Caco-2 (cell line): Measurements from ENCODE around the gene SMNDC1. TPM values are rescaled to one million over a fixed set of nuclear protein-coding genes. Genes with fewer than 3 reads are reported as not detected.

Source experiments
- BruUV-seq: library from RNA; stranded (reverse); fragments of 400-500 nt; replicated peaks from 2 replicates; lab custom pipeline; 2021; lab: Mats Ljungman, UMichigan
- CTCF ChIA-PET: fragments of 300-600 bp; sonication (Branson Sonifier 250); formaldehyde crosslinking; loops from one replicate; lab custom pipeline; 2022; ENCODE audit warnings: antibody characterized with exemption; lab: Charles Lee
- POLR2A ChIA-PET: fragments of 300-600 bp; sonication (Branson Sonifier 250); formaldehyde crosslinking; loops from one replicate; lab custom pipeline; 2022; ENCODE audit warnings: antibody characterized with exemption; lab: Charles Lee
- DNase-seq, 2 experiments: peaks; one replicate each; pipeline versions ENCODE4 v3.0.0 to v3.0.0-alpha.2; 2020 to 2022
- H3K27me3 ChIP-seq: replicated peaks from 2 replicates; pipeline ENCODE4 v1.6.0; 2011; ENCODE audit warnings: low read length; ENCODE audit not compliant: control insufficient read depth, insufficient read depth
- H3K36me3 ChIP-seq: 2 replicates; pipeline ENCODE4 v1.5.1; 2011; ENCODE audit warnings: low read length; ENCODE audit not compliant: control insufficient read depth, insufficient read depth
- H3K4me1 ChIP-seq: fragments of 250-450 bp; sonication (Bioruptor Pico); 2 replicates; pipeline ENCODE4 v1.5.1; 2020; ENCODE audit warnings: mild to moderate bottlenecking
- H3K4me3 ChIP-seq: 2 replicates; pipeline ENCODE4 v1.5.1; 2011; ENCODE audit warnings: low read depth, mild to moderate bottlenecking, control low read depth, low read length
- H3K9me3 ChIP-seq: fragments of 250-450 bp; sonication (Bioruptor Pico); 2 replicates; pipeline ENCODE4 v1.5.1; 2020; ENCODE audit warnings: mild to moderate bottlenecking, moderate library complexity
- H3K27ac Mint-ChIP-seq: one replicate; pipeline ENCODE4 v1.8.0; 2022; ENCODE audit warnings: mixed read lengths; ENCODE audit not compliant: unreplicated experiment
- H3K27me3 Mint-ChIP-seq: one replicate; pipeline ENCODE4 v1.8.0; 2022; ENCODE audit warnings: mixed read lengths; ENCODE audit not compliant: insufficient read depth, unreplicated experiment
- H3K36me3 Mint-ChIP-seq: one replicate; pipeline ENCODE4 v1.8.0; 2022; ENCODE audit warnings: mild to moderate bottlenecking, mixed read lengths; ENCODE audit not compliant: insufficient read depth, unreplicated experiment
- H3K4me1 Mint-ChIP-seq: one replicate; pipeline ENCODE4 v1.8.0; 2022; ENCODE audit warnings: low read depth, mixed read lengths; ENCODE audit not compliant: unreplicated experiment
- H3K4me3 Mint-ChIP-seq: one replicate; pipeline ENCODE4 v1.8.0; 2022; ENCODE audit warnings: mild to moderate bottlenecking, moderate library complexity, mixed read lengths; ENCODE audit not compliant: unreplicated experiment
- H3K9me3 Mint-ChIP-seq: one replicate; pipeline ENCODE4 v1.8.0; 2022; ENCODE audit warnings: mixed read lengths; ENCODE audit not compliant: unreplicated experiment
- intact Hi-C: fragments of 100-400 bp; cut with micrococcal nuclease; formaldehyde crosslinking; loops from one replicate; pipeline ENCODE4 v1.10.0; 2022; ENCODE audit not compliant: unreplicated experiment
- total RNA-seq: library from RNA; stranded (reverse); gene quantifications from 2 replicates; pipeline ENCODE4 v1.2.3, GENCODE V29; 2022
- TF ChIP-seq, protein P1 (sequence below), 2 experiments: fragments of 200-600 bp in 1 of 2; IDR thresholded peaks; 1 replicate in 1 of 2; 2 replicates in 1 of 2; pipeline versions ENCODE4 v1.5.1 to v1.8.0; 2011 to 2022; ENCODE audit warnings: antibody characterized with exemption in 1 of 2, control low read depth in 1 of 2, inconsistent platforms in 1 of 2, low read depth in 1 of 2, low read length in 1 of 2, mild to moderate bottlenecking in 1 of 2, moderate library complexity in 1 of 2; ENCODE audit not compliant: insufficient read depth in 1 of 2, severe bottlenecking in 1 of 2, unreplicated experiment in 1 of 2

The SMNDC1 gene
- total RNA-seq, 1 experiment from 2014 or later = 52.4 TPM

DNA sequence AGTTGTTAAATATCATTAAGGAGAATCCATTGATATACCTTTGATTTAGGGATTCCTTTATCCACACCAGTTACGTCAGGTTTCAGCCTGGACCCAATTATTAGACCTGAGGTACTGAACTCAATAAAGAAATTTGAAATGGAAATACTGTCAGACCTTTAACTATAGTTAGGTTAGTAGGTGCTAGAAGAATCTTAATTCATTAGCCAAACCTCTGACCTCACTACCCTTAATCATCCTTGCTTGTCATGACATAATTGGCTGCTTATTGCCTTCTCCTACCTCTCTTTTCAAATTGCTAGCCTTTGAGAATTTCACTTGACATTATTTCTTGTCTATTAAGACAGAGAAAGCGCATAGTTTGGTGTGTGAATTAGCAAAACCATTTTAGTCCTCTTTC, 27.1 kb downstream of the SMNDC1 start:
- ChIA-PET CTCF (interaction anchor here (0.5 kb wide), 1 partner anchor 67 kb away, joined by 4 read pairs; no protein-coding TSS in a partner anchor), POLR2A (no interaction called here)
- BruUV-seq = no TSS peak

GRCh38 chr10:110276603-110277002, 28.1 kb downstream of the SMNDC1 start:
- no peaks in the 10 kb centered on the region for H3K9me3 Mint-ChIP-seq
- H3K4me3 Mint-ChIP-seq = no peak overlapping the region
- TF ChIP-seq, protein P1, sequence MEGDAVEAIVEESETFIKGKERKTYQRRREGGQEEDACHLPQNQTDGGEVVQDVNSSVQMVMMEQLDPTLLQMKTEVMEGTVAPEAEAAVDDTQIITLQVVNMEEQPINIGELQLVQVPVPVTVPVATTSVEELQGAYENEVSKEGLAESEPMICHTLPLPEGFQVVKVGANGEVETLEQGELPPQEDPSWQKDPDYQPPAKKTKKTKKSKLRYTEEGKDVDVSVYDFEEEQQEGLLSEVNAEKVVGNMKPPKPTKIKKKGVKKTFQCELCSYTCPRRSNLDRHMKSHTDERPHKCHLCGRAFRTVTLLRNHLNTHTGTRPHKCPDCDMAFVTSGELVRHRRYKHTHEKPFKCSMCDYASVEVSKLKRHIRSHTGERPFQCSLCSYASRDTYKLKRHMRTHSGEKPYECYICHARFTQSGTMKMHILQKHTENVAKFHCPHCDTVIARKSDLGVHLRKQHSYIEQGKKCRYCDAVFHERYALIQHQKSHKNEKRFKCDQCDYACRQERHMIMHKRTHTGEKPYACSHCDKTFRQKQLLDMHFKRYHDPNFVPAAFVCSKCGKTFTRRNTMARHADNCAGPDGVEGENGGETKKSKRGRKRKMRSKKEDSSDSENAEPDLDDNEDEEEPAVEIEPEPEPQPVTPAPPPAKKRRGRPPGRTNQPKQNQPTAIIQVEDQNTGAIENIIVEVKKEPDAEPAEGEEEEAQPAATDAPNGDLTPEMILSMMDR (IDR thresholded peaks at IDR 0.05; ENCODE audit: insufficient read depth in 1 of 2, low read depth in 1 of 2, low read length in 1 of 2, severe bottlenecking in 1 of 2, unreplicated experiment in 1 of 2) = no peak
- Histone ChIP-seq H3K9me3 (no peaks in the 10 kb centered on the region), H3K4me3 (no peak overlapping the region), H3K27me3 (no peaks in the 10 kb centered on the region), H3K4me1 (0 out of 2 replicates have a peak, but pooled peaks cover 2% of the 10 kb centered on the region), H3K36me3 (no peaks in the 10 kb centered on the region)
- CTCF ChIA-PET = no interaction called here
- H3K4me1 Mint-ChIP-seq = peaks cover 5% of the 10 kb centered on the region
- no peaks in the 10 kb centered on the region for H3K36me3 Mint-ChIP-seq
- no peak for DNase-seq
- POLR2A ChIA-PET = no interaction called here
- no peaks in the 10 kb centered on the region for H3K27me3 Mint-ChIP-seq
- BruUV-seq = no TSS peak
- H3K27ac Mint-ChIP-seq = no peak overlapping the region
- intact Hi-C loops = no loop called here

More for the DNA sequence above, 27.1 kb downstream of the SMNDC1 start:
- no peak for DNase-seq
- no peak overlapping the region for H3K4me3 ChIP-seq
- H3K27me3 ChIP-seq = no peaks in the 10 kb centered on the region
- no peaks in the 10 kb centered on the region for H3K36me3 ChIP-seq
- Mint-ChIP-seq H3K9me3 (no peaks in the 10 kb centered on the region), H3K4me3 (no peak overlapping the region), H3K27ac (no peak overlapping the region), H3K36me3 (no peaks in the 10 kb centered on the region), H3K27me3 (no peaks in the 10 kb centered on the region), H3K4me1 (no peaks in the 10 kb centered on the region)
- no peaks in the 10 kb centered on the region for H3K4me1 ChIP-seq
- intact Hi-C loops = no loop called here
- H3K9me3 ChIP-seq = no peaks in the 10 kb centered on the region
- TF ChIP-seq, protein P1 (IDR thresholded peaks at IDR 0.05; ENCODE audit: insufficient read depth in 1 of 2, low read depth in 1 of 2, low read length in 1 of 2, severe bottlenecking in 1 of 2, unreplicated experiment in 1 of 2) = no peak

DNA sequence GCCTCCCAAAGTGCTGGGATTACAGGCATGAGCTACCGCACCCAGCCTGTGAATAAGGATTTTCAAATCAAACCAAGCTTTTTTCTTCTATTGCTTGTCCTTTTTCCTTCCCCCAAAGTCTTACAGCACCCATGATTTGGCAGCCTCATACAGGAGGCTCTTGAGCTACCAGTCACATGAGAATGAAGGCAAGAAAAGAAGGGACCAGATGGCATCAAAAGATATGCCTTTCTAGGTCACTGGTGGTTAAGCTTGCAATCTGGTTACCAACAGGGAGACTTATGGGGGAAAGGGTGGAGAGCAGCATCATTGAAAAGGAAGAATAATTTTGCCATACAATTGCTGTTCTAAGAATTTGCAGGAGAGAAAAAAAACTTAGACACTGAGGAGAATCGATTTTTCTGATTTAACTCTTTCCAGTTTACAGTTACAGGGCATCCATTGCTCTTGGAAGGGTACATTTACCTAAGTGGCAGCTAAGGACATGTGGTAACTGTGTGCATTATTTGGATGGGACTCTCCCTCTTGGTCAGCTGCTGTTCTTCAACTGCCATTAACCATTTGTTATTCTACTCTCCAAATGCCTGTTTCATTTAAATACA, 29.5 kb downstream of the SMNDC1 start:
- Histone ChIP-seq H3K9me3 (no peaks in the 10 kb centered on the region), H3K36me3 (no peaks in the 10 kb centered on the region), H3K4me3 (no peak overlapping the region), H3K27me3 (no peaks in the 10 kb centered on the region), H3K4me1 (0 out of 2 replicates have a peak, but pooled peaks cover 8% of the 10 kb centered on the region)
- CTCF ChIA-PET = interaction anchor here (0.5 kb wide), 1 partner anchor 130 kb away, joined by 3 read pairs; no protein-coding TSS in a partner anchor
- H3K36me3 Mint-ChIP-seq = no peaks in the 10 kb centered on the region
- no peaks in the 10 kb centered on the region for H3K27me3 Mint-ChIP-seq
- H3K4me3 Mint-ChIP-seq = no peak overlapping the region
- H3K27ac Mint-ChIP-seq = no peak overlapping the region
- DNase-seq = no peak
- POLR2A ChIA-PET = no interaction called here
- BruUV-seq = no TSS peak
- TF ChIP-seq, protein P1 (IDR thresholded peaks at IDR 0.05; ENCODE audit: insufficient read depth in 1 of 2, low read depth in 1 of 2, low read length in 1 of 2, severe bottlenecking in 1 of 2, unreplicated experiment in 1 of 2) = no peak
- intact Hi-C loops = no loop called here
- H3K9me3 Mint-ChIP-seq = no peaks in the 10 kb centered on the region
- peaks cover 17% of the 10 kb centered on the region for H3K4me1 Mint-ChIP-seq
